GM18909 (cell line): ENCODE results near the gene PPEF1.
"Not testable (repeated sequence)": the region's sequence is repeated elsewhere in the genome, so short reads cannot be mapped to it uniquely, and the experiment has no call there.

ENCODE experiments used
- ATAC-seq: cut with Tn5 transposase; IDR thresholded peaks from one replicate; pipeline ENCODE4 v1.9.1; 2021; ENCODE audit warnings: mild to moderate bottlenecking; ENCODE audit not compliant: unreplicated experiment, poor library complexity

The PPEF1 gene

DNA sequence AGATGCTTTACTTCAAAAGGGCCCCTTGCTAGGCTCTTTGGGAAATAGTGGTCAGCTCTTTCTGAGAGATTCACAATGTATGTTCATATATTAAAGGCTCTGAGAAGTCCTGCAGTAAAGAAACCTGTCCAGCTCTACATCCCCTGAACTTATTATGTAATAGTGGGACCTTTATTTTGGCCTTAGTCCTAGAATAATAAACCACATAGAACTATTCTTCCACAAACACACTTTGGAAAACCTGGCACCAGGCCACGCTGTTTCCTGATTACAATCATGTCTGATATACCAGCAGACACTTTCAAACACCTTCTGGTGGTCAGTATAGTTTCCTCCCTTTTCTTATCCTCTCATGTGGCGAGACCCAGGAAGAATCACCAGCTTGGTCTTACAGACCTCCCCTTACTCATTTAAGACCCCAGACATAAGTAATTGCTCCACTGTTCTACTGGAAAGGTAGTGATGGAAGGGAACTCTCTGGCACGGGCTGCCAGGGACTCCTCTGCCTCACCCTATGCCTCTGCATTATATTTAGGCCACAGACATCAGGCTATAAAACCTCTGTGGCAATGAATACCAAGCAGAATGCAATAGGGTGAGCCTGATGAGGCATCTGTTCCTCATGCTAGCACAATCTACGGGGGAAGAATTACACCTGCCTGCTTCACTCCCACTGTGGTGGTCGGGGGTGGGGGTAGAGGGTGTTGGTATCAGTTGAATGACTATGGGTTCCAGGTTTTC is 5.7 kb upstream of the PPEF1 start:
- no peak for ATAC-seq

GRCh38 chrX:18702362-18703195 is 4.9 kb upstream of the PPEF1 start:
- no peak for ATAC-seq

DNA sequence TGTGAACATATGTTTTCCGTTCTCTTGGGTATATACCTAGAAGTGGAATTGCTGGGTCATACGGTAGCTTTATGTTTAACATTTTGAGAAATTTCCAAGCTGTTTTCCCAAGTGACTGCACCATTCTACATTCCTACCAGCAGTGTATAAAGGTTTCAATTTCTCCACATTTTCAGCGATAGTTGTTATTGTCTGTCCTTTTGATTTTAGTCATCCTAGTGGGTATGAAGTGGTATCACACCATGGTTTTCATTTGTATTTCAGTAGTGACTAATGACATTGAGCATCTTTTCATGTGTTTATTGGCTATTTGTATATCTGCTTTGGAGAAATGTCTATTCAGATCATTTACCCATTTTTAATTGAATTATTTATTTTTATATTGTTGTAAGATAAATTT is 2.4 kb downstream of the PPEF1 start:
- ATAC-seq: no peak

DNA sequence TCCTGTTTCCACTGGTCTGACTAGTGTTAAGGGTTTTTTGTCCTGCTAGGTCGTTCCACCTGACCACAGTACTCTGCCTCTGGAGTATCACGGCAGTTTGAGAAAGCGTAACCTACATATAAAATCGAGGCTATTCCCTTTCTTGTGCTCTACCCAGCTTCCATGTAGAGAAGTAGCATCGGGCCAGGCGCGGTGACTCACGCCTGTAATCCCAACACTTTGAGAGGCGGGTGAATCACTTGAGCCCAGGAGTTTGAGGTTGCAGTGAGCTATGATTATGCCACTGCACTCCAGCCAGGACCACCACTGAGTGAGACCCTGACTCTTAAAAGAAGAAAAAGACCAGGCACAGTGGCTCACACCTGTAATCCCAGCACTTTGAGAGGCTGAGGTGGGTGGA is 7.5 kb downstream of the PPEF1 start:
- no peak for ATAC-seq

- no peak for ATAC-seq
These were observed 12.4 kb downstream of the PPEF1 start for GRCh38 chrX:18719852-18720251.

- no peak for ATAC-seq
These were observed 14.4 kb downstream of the PPEF1 start for GRCh38 chrX:18721683-18722499.

DNA sequence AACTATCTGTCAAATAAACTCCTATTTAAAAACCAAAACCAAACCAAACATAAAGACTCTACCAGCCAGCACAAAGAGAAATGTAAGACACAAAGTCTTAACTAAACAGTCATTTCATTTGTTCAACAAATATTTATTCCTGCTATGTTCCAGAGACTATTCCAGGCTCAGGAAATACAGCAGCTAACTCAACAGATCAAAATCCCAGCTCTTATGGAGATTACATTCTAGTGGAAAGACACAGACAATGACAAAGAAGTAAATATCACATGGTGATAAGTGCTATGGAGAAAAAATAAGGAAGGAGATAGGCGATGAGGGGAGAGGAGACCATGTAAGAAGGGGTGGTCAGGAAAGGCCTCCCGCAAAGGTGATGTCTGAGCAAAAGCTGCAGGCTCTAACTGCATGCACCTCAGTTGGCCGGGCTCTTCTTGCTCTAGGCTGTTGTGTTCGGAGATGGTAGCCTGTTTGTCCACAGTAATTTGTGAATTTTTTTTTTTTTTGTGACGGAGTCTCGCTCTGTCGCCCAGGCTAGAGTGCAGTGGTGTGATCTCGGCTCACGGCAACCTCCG is 15.1 kb downstream of the PPEF1 start:
- no peak for ATAC-seq

- no peak for ATAC-seq
These were observed 18.0 kb downstream of the PPEF1 start for GRCh38 chrX:18725310-18725943.

GRCh38 chrX:18733287-18733686 is 25.8 kb downstream of the PPEF1 start:
- ATAC-seq: no peak

- ATAC-seq: not testable (repeated sequence)
These were observed 32.2 kb downstream of the PPEF1 start for GRCh38 chrX:18739609-18740008.

DNA sequence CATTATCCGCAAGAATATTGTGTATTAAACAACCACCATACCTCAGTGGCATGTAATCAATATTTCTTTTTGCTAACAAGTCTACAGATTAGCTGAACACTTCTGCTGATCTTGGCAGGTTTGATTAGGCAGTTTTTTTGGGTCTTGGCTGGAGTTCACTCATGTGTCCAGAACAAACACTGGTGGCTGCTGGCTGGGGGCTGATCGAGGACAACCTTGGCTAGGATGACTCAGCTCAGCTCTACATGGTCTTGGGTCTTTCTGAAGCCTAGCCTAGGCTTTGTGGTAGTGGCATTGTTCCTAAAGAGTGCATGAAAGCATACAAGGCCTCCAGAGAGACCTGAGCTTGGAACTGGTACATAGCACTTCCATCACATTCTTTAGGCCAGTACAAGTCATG is 41.1 kb downstream of the PPEF1 start:
- no peak for ATAC-seq

GRCh38 chrX:18753631-18754030 is 46.2 kb downstream of the PPEF1 start:
- ATAC-seq: no peak

DNA sequence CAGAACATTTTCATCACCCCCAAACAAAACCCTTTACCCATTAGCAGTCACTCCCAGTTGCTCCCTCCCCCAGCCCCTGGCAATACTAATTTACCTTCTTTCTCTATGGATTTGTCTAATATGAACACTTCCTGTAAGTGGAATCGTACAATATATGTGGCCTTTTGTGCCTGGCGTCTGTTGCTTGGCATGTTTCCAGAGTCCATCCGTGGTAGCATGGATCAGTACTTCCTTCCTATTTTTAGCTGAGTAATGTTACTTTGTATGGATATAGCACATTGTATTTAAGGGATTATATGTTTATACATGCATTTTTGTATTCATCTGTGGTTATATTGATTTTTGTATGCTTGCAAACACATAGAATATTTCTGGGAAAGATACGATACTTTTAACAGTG is 48.2 kb downstream of the PPEF1 start:
- ATAC-seq: no peak

DNA sequence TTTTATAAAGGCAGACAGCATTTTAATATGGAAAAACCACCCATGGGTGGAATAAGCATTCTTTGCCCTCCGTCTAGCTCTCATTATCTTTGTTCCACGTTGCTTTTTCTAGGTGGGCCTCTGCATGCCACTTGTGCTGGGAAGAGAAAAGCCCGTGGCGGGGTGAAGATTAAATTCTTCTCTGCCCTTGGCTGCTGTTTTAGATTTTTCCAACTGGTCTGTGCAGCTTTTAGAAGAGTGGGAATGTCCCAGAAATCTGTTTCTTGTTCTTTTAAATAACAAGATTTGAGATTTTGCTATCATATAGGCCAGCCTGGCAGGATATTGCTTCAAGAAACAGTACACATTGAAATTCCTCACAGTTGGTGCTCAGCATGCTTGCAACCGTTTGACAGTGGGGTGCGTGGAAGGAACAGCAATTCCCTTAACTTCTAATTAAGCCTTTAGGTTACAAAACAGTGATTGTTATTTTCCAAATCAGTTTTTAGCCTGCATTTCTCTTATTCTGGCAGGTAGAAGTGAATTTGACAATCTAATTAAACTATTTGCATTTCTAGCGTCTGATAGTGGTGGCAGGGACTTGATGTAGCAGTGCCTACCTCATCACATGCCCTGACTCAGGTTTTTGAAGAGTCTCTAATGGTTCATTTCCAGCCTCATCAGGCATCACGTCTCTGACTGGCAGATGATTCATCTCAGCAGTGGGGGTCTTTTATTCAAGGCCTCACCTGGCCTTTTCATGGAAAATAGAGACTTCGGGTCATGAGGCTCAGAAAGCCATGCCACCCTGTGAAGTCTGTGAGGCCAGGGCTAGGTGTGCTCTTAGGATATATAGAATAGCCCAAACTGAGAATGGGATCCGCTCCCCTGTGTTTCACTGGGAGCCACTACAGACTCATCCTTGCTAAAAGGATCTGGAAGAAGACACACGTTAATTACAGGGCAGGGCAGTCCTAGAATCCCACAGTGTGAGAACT is 50.8 kb downstream of the PPEF1 start:
- no peak for ATAC-seq

- no peak for ATAC-seq
These were observed 54.3 kb downstream of the PPEF1 start for GRCh38 chrX:18761750-18762149.

DNA sequence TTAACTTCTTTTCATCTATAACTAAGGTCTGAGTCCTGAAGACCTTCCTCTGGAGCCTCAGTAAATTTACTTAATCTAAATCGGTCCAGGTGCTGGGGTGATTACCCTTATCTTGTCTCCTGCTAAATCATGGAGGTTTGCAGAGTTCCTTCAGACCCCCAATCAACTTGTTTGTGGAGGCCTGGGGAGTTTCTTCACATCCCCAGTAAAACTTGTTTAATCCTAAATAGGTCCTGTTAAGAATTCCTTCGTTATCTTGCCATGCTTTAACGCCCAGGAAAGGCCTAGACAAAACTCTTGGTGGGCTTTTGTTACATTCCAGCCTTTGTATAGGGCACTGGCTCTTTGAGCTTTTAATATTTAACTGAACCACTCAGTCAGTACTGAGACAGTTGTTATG is 55.7 kb downstream of the PPEF1 start:
- ATAC-seq: not testable (repeated sequence)

- no peak for ATAC-seq
These were observed 61.9 kb downstream of the PPEF1 start for GRCh38 chrX:18769364-18769763.

GRCh38 chrX:18769812-18770573 is 62.5 kb downstream of the PPEF1 start:
- ATAC-seq: no peak
